Psoas muscle (tissue), 8 donors: ENCODE data around the gene S100G. TPM values are rescaled to one million over a fixed set of nuclear protein-coding genes. Genes with fewer than 3 reads are reported as not detected.

Experiments
- ATAC-seq, 4 donors: fragments of 200-7000 bp; cut with Tn5 transposase; one replicate each; pipeline ENCODE4 v1.9.1; 2020; ENCODE audit warnings: moderate library complexity in 3 of 4, mild to moderate bottlenecking in 2 of 4
- DNase-seq, 2 donors: peaks; one replicate each; pipeline ENCODE4 v3.0.0-alpha.2; 2020
- H3K27ac ChIP-seq: fragments of 200-600 bp; one replicate; pipeline ENCODE4 v1.8.0; 2022
- H3K27me3 ChIP-seq, 3 donors: fragments of 200-600 bp in 1 of 3; one replicate each; pipeline versions ENCODE4 v1.6.1 to v1.8.0; 2013 to 2022; ENCODE audit warnings: low read length in 2 of 3, mild to moderate bottlenecking in 2 of 3, moderate library complexity in 1 of 3; ENCODE audit not compliant: insufficient read depth in 3 of 3
- H3K36me3 ChIP-seq, 2 donors: fragments of 200-600 bp in 1 of 2; one replicate each; pipeline versions ENCODE4 v1.6.1 to v1.8.0; 2013 to 2022; ENCODE audit warnings: low read depth in 1 of 2, mild to moderate bottlenecking in 1 of 2, moderate library complexity in 1 of 2; ENCODE audit not compliant: insufficient read depth in 1 of 2
- H3K4me1 ChIP-seq: fragments of 200-600 bp; one replicate; pipeline ENCODE4 v1.8.0; 2022
- H3K4me3 ChIP-seq: fragments of 200-600 bp; one replicate; pipeline ENCODE4 v1.8.0; 2022; ENCODE audit warnings: mild to moderate bottlenecking
- H3K9me3 ChIP-seq: fragments of 200-600 bp; one replicate; pipeline ENCODE4 v1.8.0; 2022
- CTCF ChIP-seq: fragments of 200-600 bp; IDR thresholded peaks from one replicate; pipeline ENCODE4 v1.8.0; 2022; ENCODE audit warnings: antibody characterized with exemption
- WGBS, 3 donors: extraction: QIAGEN DNeasy Blood & Tissue Kit; methylation state at CpG; one replicate each; pipeline versions ENCODE4 v1.1.6 to v1.1.7; 2013; 5-methylcytosine and 5-hydroxymethylcytosine counted together
- intact Hi-C, 2 donors: fragments of 100-400 bp; cut with DNase I; formaldehyde crosslinking; loops; one replicate each; pipeline versions ENCODE4 v1.11.0 to v1.14.2; 2022
- polyA plus RNA-seq, 3 donors: library from polyadenylated mRNA; stranded (reverse); fragments of 200-250 nt; gene quantifications; one replicate each; pipeline ENCODE4 v1.2.3, GENCODE V29; 2013
- total RNA-seq, 4 donors: library from RNA; stranded (reverse); fragmentation: NEBNext Ultra II Directional in 2 of 4; extraction: Animal tissue kit (Norgen Biotek cat#: 25700) in 2 of 4; gene quantifications; one replicate each; pipeline versions ENCODE4 v1.2.1 to v1.2.4, GENCODE V29; 2021 to 2023
- donor health status: healthy with polysubstance abuse.
- donor health status: DM: no; HTN: no; CAD: no; lungs with moderate emphysema.
- donor health status: Bipolar disorder and iron deficiency.
- donor health status: healthy.
- donor health status: DM: yes; HTN: yes; CAD: no.
- donor health status: DM: no; HTN: no; CAD: no.
- donor health status: DM: no; HTN: no; CAD: no.
- donor health status: DM: yes; HTN: yes; CAD: no.

Gene S100G
- total and polyA plus RNA-seq, 7 donors: 0.23 TPM; not detected in 6

DNA sequence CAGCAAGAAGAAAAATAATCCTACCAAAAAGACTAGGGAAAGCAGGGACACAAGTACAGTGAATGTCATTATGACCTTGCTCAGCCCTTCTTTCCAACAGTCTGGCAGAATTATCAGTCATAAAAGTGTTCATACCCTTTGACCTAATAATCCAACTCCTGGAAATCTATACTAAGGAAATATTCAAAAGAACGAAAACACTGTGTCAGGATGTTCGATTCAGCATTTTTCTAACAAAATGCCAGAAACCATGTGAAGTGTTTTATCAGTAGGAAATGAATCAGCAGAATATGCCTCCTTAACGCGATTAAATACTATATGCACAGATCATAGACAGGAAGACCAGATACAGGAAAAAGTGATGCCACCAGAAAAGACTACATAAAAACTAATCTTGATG lies 16.2 kb upstream of the S100G start:
- no peaks in the 10 kb centered on the region for H3K4me1 ChIP-seq
- H3K27me3 ChIP-seq: no peaks in the 10 kb centered on the region
- no peaks in the 10 kb centered on the region for H3K9me3 ChIP-seq
- H3K4me3 ChIP-seq: no peak overlapping the region
- ATAC-seq (no peak), DNase-seq (no peak)
- no peak overlapping the region for H3K27ac ChIP-seq
- 63 to 79% (median 77%) methylated on average over 4 of the region's 4 CpGs for WGBS, 3 donors
- peaks cover 0 to 9% of the 10 kb centered on the region in 2 donors for H3K36me3 ChIP-seq
- no peak for TF ChIP-seq CTCF
- intact Hi-C loops: no loop called here

DNA sequence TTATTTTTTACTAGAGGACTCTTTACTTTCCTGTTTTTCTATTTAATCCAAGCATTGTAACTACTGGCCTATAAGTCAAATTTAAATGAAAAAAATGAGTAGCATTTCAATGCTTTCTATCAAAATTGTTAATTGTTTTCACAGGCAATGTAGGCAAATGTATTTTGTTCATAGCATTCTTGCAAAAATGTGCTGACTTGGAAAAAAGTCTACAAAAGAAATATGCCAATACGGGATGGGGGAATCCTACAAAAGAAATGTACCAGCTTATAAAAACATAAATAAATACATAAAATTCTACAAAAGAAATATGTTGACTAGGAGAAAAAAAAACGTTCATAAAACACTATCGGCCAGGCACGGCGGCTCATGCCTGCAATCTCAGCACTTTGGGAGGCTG lies 14.9 kb upstream of the S100G start:
- WGBS, 3 donors: 89 to 99% (median 92%) methylated on average over 5 of the region's 5 CpGs
- Histone ChIP-seq H3K4me1 (no peaks in the 10 kb centered on the region), H3K27ac (no peak overlapping the region), H3K27me3 (no peaks in the 10 kb centered on the region), H3K4me3 (no peak overlapping the region), H3K9me3 (no peaks in the 10 kb centered on the region), H3K36me3 (peaks cover 0 to 9% of the 10 kb centered on the region in 2 donors)
- intact Hi-C loops: no loop called here
- no peak for TF ChIP-seq CTCF
- DNase-seq (no peak), ATAC-seq (no peak)

- DNase-seq: no peak
- Histone ChIP-seq H3K9me3 (no peaks in the 10 kb centered on the region), H3K27me3 (no peaks in the 10 kb centered on the region), H3K4me3 (no peak overlapping the region), H3K4me1 (no peaks in the 10 kb centered on the region), H3K27ac (no peak overlapping the region), H3K36me3 (peaks cover 0 to 9% of the 10 kb centered on the region in 2 donors)
- TF ChIP-seq CTCF: no peak
- WGBS, 3 donors: 94 to 99% (median 97%) methylated on average over 3 of the region's 3 CpGs
- ATAC-seq: no peak
- intact Hi-C loops: no loop called here
Observed at GRCh38 chrX:16635596-16635995, 14.4 kb upstream of the S100G start.

- ATAC-seq: no peak
Observed at GRCh38 chrX:16638533-16638932, 11.4 kb upstream of the S100G start.

More at GRCh38 chrX:16638533-16638932, 11.4 kb upstream of the S100G start:
- DNase-seq: no peak
- Histone ChIP-seq H3K36me3 (peaks cover 0 to 9% of the 10 kb centered on the region in 2 donors), H3K4me3 (no peak overlapping the region), H3K9me3 (no peaks in the 10 kb centered on the region), H3K27ac (no peak overlapping the region), H3K27me3 (no peaks in the 10 kb centered on the region), H3K4me1 (no peaks in the 10 kb centered on the region)
- WGBS, 3 donors: 95 to 99% (median 97%) methylated on average over 7 of the region's 7 CpGs
- no peak for TF ChIP-seq CTCF
- intact Hi-C loops: no loop called here
